Activated T-helper 1 cell treated with anti-CD3 and anti-CD28 coated beads, Interleukin-12 subunit alpha, Interleukin-12 subunit beta, Interleukin-2, Interleukin-4 antibody, amounts not matched to agents 30 ng/mL and 10 ng/mL and 1 ng/mL, durations not matched to agents 14 hours and 24 hours and 36 hours (primary cell): ENCODE measurements around the gene DIS3L2. TPM values are rescaled to one million over a fixed set of nuclear protein-coding genes. Genes with fewer than 3 reads are reported as not detected.

Source experiments
- DNase-seq: peaks from one replicate; pipeline ENCODE4 v3.0.0; 2021; ENCODE audit warnings: low spot score
- H3K27ac Mint-ChIP-seq: one replicate; pipeline ENCODE4 v1.8.0; 2021; ENCODE audit warnings: mild to moderate bottlenecking, mixed read lengths
- H3K27me3 Mint-ChIP-seq: one replicate; pipeline ENCODE4 v1.8.0; 2022; ENCODE audit warnings: mild to moderate bottlenecking, moderate library complexity, mixed read lengths; ENCODE audit not compliant: insufficient read depth
- H3K36me3 Mint-ChIP-seq: one replicate; pipeline ENCODE4 v1.8.0; 2021; ENCODE audit warnings: low read depth, mixed read lengths
- H3K4me1 Mint-ChIP-seq: one replicate; pipeline ENCODE4 v1.8.0; 2021; ENCODE audit warnings: low read depth, mixed read lengths
- H3K4me3 Mint-ChIP-seq: one replicate; pipeline ENCODE4 v1.8.0; 2021; ENCODE audit warnings: mild to moderate bottlenecking, moderate library complexity, mixed read lengths
- H3K9me3 Mint-ChIP-seq: one replicate; pipeline ENCODE4 v1.8.0; 2021; ENCODE audit warnings: mixed read lengths
- intact Hi-C: fragments of 100-400 bp; cut with micrococcal nuclease; formaldehyde crosslinking; loops from one replicate; pipeline ENCODE4 v1.15.1; 2024
- total RNA-seq: library from RNA; stranded (reverse); gene quantifications from 2 replicates; pipeline ENCODE4 v1.2.3, GENCODE V29; 2022

DIS3L2 gene
- total RNA-seq, 1 donor from 2014 or later: 27.9 TPM

DNA sequence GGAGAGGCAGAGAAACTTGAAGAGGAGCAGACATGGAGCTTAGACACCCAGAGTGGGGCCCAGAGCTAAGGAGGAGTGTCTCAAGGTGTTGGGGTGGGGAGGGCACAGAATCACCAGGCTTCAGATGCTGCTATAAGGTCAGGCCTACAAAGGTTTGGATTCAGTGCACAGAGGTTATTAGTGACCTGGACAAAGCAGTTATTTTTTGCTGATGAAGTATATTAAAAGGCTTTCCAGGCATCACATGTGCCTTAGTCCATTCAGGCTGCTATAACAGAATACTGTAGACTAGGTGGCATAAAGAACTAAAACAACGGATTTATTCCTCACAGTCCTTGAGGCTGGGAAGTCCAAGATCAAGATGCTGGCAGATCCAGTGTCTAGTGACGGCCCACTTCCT, 271.4 kb downstream of the DIS3L2 start:
- Mint-ChIP-seq H3K4me3 (no peak overlapping the region), H3K27me3 (no peaks in the 10 kb centered on the region), H3K36me3 (no peaks in the 10 kb centered on the region), H3K9me3 (no peaks in the 10 kb centered on the region), H3K27ac (no peak overlapping the region), H3K4me1 (peaks cover 29% of the 10 kb centered on the region)
- DNase-seq: no peak
- intact Hi-C loops: loop anchor here (5.0 kb wide), 1 partner anchor 306 kb away; the partner anchor contains the start of gene NPPC

DNA sequence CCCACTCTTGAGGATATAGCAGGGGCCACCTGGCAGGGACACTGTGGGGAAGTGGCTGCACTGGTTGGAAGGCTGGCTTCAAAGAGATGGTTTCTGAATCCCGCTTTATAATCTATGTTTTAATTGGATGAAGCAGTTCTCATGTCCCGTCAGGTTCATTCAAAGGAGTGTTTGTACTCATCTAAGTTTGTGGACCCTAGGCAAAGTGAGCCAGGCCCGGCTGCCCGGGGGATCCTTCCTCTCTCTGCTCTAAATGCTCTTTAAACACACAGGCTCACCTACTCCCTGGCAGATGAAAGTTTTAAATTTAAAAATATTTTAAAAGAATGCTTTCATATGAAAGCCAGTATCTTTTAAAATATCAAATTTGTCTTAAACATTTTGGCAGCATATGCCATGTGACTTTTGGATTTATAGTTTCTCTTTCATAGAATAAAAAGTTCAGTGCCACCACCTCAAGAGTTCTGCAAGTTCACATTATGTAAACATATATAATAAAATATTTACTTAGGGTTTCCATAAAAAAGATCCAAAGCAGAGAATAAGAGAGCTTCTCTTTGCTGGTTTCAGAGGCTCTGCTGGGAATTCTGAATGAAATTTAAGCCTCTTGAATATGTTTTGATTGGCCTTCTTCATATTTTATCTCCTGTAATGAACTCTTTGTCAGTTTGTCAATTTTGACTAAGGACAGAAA, 273.6 kb downstream of the DIS3L2 start:
- Mint-ChIP-seq H3K9me3 (no peaks in the 10 kb centered on the region), H3K4me3 (no peak overlapping the region), H3K27me3 (no peaks in the 10 kb centered on the region), H3K36me3 (peaks cover 9% of the 10 kb centered on the region), H3K4me1 (peaks cover 51% of the 10 kb centered on the region), H3K27ac (no peak overlapping the region)
- intact Hi-C loops: loop anchor here (5.0 kb wide), 1 partner anchor 308 kb away; the partner anchor contains the start of gene NPPC
- DNase-seq: no peak

DNA sequence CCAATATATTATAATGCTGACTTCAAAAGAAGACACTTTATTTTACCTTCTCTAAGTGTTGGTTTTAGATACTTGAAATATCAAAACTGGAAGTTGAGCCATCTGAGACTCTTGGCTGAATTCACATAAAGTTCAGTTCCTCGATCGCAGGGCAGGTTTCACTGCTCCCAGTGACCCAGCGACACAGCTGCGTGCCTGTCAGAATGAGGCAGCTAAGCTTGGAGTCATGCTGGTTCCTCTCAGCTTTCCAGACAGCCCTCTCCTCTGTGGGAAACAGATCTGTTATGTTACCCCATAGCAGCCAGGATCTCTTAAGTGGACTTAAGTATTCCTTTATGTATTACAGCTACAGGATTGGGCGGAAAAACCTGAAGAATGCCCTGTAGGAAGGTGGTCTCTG, 274.2 kb downstream of the DIS3L2 start:
- Mint-ChIP-seq H3K36me3 (peaks cover 10% of the 10 kb centered on the region), H3K4me3 (no peak overlapping the region), H3K27ac (no peak overlapping the region), H3K9me3 (no peaks in the 10 kb centered on the region), H3K4me1 (peaks cover 57% of the 10 kb centered on the region), H3K27me3 (no peaks in the 10 kb centered on the region)
- DNase-seq: no peak
- intact Hi-C loops: no loop called here

DNA sequence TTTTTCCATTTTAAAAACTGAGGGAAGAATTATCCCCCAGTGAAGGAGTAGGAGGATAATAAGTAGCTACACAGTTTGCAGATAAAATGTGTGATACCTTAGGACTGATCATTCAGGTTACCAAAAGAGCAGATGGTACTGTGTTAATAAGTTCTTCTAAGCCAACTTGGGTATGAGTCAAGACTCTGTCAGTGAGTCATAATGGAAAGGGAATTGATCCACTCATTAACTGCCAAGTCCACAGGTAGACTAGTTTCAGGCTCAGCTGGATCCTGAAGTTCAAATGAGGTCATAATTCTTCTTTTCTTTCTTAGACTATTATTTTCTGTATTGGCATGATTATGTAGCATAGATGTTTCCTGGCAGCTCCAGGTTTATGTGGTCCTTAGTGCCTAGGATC, 274.7 kb downstream of the DIS3L2 start:
- DNase-seq: no peak
- Mint-ChIP-seq H3K27me3 (no peaks in the 10 kb centered on the region), H3K4me1 (peaks cover 61% of the 10 kb centered on the region), H3K9me3 (no peaks in the 10 kb centered on the region), H3K36me3 (peaks cover 12% of the 10 kb centered on the region), H3K27ac (no peak overlapping the region), H3K4me3 (no peak overlapping the region)
- intact Hi-C loops: no loop called here

DNA sequence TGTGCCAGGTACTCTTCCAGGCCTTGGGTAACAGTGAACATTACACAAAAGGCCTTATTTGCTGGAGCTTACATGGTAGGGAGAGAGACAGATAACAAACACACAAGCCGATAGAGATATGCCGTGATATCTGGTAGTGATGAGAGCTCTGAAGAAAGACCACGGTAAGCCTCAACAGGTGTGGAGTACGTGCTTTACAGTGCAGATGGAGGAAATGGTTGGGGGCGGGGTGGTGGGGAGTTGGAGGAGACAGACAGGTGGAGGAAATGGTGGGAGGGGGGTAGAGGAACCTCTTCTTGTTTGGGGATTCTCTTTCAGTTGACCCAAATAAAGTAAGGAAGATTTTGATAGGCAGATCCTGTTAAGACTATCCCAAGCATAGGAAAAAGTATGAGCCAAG, 276.0 kb downstream of the DIS3L2 start:
- Mint-ChIP-seq H3K4me3 (no peak overlapping the region), H3K9me3 (no peaks in the 10 kb centered on the region), H3K4me1 (peaks cover 51% of the 10 kb centered on the region), H3K27ac (peak overlapping the region; percentile 36), H3K36me3 (peaks cover 12% of the 10 kb centered on the region), H3K27me3 (no peaks in the 10 kb centered on the region)
- intact Hi-C loops: no loop called here
- DNase-seq: no peak

DNA sequence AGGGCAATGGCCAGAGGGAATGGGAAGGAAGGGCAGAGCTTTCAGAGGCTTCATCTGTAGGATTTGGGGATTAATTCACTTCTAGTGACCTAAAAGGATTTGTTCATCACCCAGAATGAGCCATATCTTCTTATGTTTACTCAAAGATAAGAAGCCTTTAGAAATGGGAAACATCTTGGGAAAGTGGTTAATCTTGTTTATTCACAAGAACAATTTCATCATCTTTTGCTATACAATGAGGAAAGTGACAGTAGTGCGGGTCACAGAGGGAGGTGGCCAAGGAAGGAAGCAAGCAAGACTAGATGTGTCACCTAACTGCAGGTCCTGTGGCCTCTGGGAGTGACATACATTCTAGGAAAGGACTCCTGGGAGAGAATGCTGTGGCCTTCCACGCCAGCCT, 276.6 kb downstream of the DIS3L2 start:
- Mint-ChIP-seq H3K4me1 (peaks cover 47% of the 10 kb centered on the region), H3K27ac (no peak overlapping the region), H3K9me3 (no peaks in the 10 kb centered on the region), H3K36me3 (peaks cover 12% of the 10 kb centered on the region), H3K4me3 (no peak overlapping the region), H3K27me3 (no peaks in the 10 kb centered on the region)
- DNase-seq: no peak
- intact Hi-C loops: no loop called here

DNA sequence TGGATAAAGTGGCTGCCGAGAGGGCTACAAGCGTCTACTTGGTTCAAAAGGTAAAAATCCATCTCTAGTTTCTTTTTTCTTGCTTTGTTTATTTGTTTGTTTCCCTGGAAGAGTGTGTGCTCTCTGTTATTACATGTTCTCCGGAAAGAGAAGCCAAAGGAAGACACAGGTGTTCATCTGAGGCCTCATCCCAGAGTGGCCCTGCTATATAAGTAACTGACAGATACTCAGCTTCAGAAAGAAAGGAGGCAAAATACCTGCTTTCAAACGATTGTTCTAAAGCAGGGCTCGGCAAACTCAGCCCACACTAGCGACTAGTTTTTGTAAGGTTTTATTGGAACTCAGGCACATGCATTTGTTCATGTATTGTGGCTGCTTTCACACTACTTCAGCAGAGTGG, 277.1 kb downstream of the DIS3L2 start:
- DNase-seq: no peak
- H3K4me1 Mint-ChIP-seq: peaks cover 47% of the 10 kb centered on the region
- no peak overlapping the region for H3K4me3 Mint-ChIP-seq
- intact Hi-C loops: no loop called here
- H3K9me3 Mint-ChIP-seq: no peaks in the 10 kb centered on the region
- no peaks in the 10 kb centered on the region for H3K27me3 Mint-ChIP-seq
- H3K27ac Mint-ChIP-seq: no peak overlapping the region
- peaks cover 12% of the 10 kb centered on the region for H3K36me3 Mint-ChIP-seq

DNA sequence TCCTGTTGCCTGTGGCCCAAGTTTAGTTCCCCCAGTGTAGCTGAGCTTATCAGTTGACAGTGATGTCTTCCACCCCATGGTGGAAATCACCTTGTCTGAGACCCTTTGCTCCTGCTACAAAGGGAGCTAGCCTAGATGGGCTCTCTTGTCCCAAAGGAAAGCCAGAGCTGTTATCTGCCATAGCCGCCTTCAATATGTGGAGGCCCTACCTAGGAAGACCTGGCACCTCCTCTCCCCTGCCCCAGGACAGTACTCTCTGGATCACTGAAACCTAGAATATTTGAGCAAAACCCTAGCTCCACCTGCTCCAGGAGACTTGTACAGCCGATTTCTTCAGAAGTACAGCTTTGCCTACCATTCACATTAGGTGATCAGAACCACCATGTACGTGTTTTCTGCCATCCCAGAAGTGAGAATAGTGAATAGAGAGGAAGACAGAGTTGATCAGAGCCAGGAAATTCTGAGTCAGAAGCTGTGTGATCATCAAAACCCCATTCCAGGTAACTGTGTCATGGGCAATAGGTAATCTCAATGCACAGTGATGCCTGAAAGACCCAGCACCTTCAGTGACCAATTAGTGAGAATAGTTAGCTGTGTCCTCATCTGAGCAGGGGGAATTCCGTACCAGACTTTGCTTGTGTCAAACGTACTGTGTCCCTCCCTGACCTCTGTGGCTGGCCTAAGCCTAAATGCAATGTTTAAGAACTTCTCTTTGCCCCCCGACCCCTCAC, 278.6 kb downstream of the DIS3L2 start:
- intact Hi-C loops: no loop called here
- Mint-ChIP-seq H3K27me3 (no peaks in the 10 kb centered on the region), H3K9me3 (no peaks in the 10 kb centered on the region), H3K36me3 (peaks cover 12% of the 10 kb centered on the region), H3K4me1 (peaks cover 47% of the 10 kb centered on the region), H3K27ac (peak overlapping the region; percentile 80), H3K4me3 (no peak overlapping the region)
- DNase-seq: no peak

DNA sequence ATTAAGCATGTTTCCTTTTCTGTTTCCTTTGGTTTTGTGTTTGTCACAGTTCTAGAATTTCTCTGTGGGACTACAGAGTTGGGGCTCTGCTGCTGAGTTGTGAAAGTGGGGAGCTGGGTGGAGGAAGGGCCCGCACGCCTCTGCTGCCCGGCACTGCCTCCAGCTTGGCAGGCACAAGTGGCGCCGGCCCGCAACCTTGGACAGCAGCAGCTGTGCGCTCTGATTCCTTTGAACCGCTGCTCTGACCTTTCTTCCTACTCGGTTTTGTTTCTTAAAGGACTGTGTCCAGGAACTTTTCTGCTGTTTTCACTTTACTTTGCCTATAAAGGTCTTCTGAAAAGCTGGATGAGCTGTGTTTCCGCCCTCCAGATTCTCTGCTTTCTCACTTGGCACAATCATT, 279.4 kb downstream of the DIS3L2 start:
- H3K4me3 Mint-ChIP-seq: no peak overlapping the region
- no peak for DNase-seq
- peaks cover 12% of the 10 kb centered on the region for H3K36me3 Mint-ChIP-seq
- peaks cover 45% of the 10 kb centered on the region for H3K4me1 Mint-ChIP-seq
- no peaks in the 10 kb centered on the region for H3K9me3 Mint-ChIP-seq
- peak overlapping the region; percentile 80 for H3K27ac Mint-ChIP-seq
- intact Hi-C loops: no loop called here
- no peaks in the 10 kb centered on the region for H3K27me3 Mint-ChIP-seq

DNA sequence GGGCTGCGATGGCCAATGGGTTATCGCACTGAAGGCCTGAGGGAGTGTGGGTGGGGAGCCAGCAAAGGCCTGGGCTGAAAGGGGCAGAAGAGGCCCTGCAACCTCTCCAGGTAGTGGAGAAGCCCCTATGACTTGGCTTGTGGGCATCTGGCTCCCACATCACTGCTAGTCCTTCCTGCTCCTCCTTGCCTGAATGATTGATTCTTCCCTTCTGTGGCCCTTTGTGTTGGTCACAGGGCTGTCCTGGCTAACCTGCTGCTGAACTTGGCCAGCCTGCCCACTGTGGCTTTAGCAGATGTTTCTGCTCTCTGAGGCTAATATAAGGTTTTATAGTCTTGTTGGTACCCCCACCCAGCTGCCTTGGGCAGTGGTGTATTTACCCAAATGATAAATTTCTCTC, 280.8 kb downstream of the DIS3L2 start:
- no peak for DNase-seq
- Mint-ChIP-seq H3K36me3 (peaks cover 12% of the 10 kb centered on the region), H3K27ac (no peak overlapping the region), H3K4me1 (peaks cover 38% of the 10 kb centered on the region), H3K9me3 (no peaks in the 10 kb centered on the region), H3K4me3 (no peak overlapping the region), H3K27me3 (no peaks in the 10 kb centered on the region)
- intact Hi-C loops: no loop called here

DNA sequence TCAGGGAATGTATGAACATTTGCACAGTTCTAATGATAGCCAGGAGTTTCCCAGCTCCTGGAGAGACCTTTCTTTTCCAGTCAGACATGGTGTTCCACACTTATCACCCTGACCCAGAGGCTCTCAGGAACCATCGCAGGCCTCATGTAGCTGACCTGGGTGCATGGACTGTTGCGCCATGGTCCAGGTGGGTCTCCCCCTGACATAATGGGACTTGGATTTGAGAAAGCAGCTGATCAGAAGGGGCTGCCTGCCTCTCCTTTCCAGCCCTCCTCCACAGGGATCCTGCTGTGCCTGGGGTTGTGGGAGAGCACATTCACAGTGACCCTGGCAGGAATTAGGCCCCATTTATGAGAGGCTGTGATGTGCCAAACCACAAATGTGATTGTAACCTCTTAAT, 283.6 kb downstream of the DIS3L2 start:
- Mint-ChIP-seq H3K9me3 (no peaks in the 10 kb centered on the region), H3K4me1 (peaks cover 10% of the 10 kb centered on the region), H3K27ac (no peak overlapping the region), H3K27me3 (no peaks in the 10 kb centered on the region), H3K4me3 (no peak overlapping the region), H3K36me3 (peaks cover 2% of the 10 kb centered on the region)
- intact Hi-C loops: no loop called here
- no peak for DNase-seq

DNA sequence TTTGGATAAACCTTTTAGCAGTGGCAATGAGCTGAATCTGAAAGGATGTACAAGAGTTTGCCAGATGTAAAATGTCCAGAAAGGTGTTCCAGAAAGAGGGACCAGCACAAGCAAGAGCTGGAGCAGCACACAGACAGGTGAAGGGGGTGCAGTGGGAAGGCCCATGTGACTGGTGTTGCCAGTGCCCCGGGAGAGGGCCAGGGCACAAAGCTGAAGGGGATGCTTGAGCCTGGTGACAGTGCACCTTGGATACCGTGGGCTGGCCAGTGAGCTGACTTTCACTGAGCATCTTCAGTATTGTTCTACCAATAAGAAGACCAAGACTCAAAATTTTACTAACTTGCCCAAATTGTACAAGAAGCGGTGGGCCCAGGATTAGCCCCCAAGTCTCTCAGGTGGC, 284.7 kb downstream of the DIS3L2 start:
- Mint-ChIP-seq H3K9me3 (no peaks in the 10 kb centered on the region), H3K27ac (no peak overlapping the region), H3K4me1 (no peaks in the 10 kb centered on the region), H3K4me3 (no peak overlapping the region), H3K27me3 (no peaks in the 10 kb centered on the region), H3K36me3 (no peaks in the 10 kb centered on the region)
- DNase-seq: no peak
- intact Hi-C loops: no loop called here

DNA sequence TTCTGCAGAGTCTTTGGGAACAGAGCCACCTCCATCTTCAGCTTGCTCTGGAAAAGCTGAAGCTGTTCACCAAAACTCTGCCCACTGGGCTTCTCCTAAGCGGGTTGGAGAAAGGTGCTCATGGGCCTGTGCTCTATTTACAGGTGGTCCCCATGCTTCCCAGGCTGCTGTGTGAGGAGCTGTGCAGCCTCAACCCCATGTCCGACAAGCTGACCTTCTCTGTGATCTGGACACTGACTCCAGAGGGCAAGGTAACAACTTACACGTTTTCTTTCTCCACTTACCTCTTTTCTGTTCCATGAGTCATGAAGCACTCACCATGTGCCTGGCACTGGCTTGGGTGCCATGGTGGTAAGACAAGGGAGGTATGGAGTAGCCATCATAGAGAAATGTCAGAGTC, 287.6 kb downstream of the DIS3L2 start:
- Mint-ChIP-seq H3K9me3 (no peaks in the 10 kb centered on the region), H3K4me3 (no peak overlapping the region), H3K36me3 (no peaks in the 10 kb centered on the region), H3K27ac (no peak overlapping the region), H3K4me1 (no peaks in the 10 kb centered on the region), H3K27me3 (no peaks in the 10 kb centered on the region)
- intact Hi-C loops: no loop called here
- DNase-seq: no peak
